GM19467 (cell line): Measurements from ENCODE around the gene SH2D3C.
A peak's percentile ranks its signal among the peaks of the same experiment; 100 is the strongest.

Experiments used
- ATAC-seq: cut with Tn5 transposase; IDR thresholded peaks from one replicate; pipeline ENCODE4 v1.9.1; 2021; ENCODE audit warnings: mild to moderate bottlenecking, moderate library complexity; ENCODE audit not compliant: unreplicated experiment

SH2D3C gene

GRCh38 chr9:127809002-127809539 lies 30.6 kb upstream of the SH2D3C start:
- ATAC-seq, result no peak

GRCh38 chr9:127808347-127809001 lies 30.0 kb upstream of the SH2D3C start:
- no peak for ATAC-seq

GRCh38 chr9:127806871-127807270 lies 28.4 kb upstream of the SH2D3C start:
- no peak for ATAC-seq

GRCh38 chr9:127805620-127806019 lies 27.2 kb upstream of the SH2D3C start:
- ATAC-seq, result no peak

GRCh38 chr9:127803507-127804352 lies 25.3 kb upstream of the SH2D3C start:
- ATAC-seq, result peak; percentile 5

GRCh38 chr9:127802576-127803443 lies 24.3 kb upstream of the SH2D3C start, which contains the start of gene FPGS:
FPGS (plus strand) TSS chr9:127802882; CDS start chr9:127802925, 43 bp downstream.
- ATAC-seq, result peak; percentile 64

- no peak for ATAC-seq
Measured at GRCh38 chr9:127801955-127802575, 23.6 kb upstream of the SH2D3C start.

- no peak for ATAC-seq
Measured at GRCh38 chr9:127796852-127797370, 18.4 kb upstream of the SH2D3C start.

- ATAC-seq, result no peak
Measured at GRCh38 chr9:127796225-127796813, 17.9 kb upstream of the SH2D3C start.

GRCh38 chr9:127794001-127794791 lies 15.7 kb upstream of the SH2D3C start:
- ATAC-seq, result no peak

- no peak for ATAC-seq
Measured at GRCh38 chr9:127793093-127793708, 14.7 kb upstream of the SH2D3C start.

GRCh38 chr9:127792417-127793031 lies 14.1 kb upstream of the SH2D3C start:
- no peak for ATAC-seq

- no peak for ATAC-seq
Measured at GRCh38 chr9:127791085-127791484, 12.6 kb upstream of the SH2D3C start.

- no peak for ATAC-seq
Measured at GRCh38 chr9:127790094-127790855, 11.8 kb upstream of the SH2D3C start.

GRCh38 chr9:127789179-127789578 lies 10.7 kb upstream of the SH2D3C start:
- ATAC-seq, result no peak

- no peak for ATAC-seq
Measured at GRCh38 chr9:127788337-127789011, 10.0 kb upstream of the SH2D3C start.

GRCh38 chr9:127786773-127787104 lies 8.3 kb upstream of the SH2D3C start:
- no peak for ATAC-seq
